K562 (cell line): ENCODE results near the gene ZNF200. TPM values are rescaled to one million over a fixed set of nuclear protein-coding genes. Genes with fewer than 3 reads are reported as not detected.

Experiments used
- BMI1 ChIP-seq: fragments of 150-350 bp; IDR thresholded peaks from 2 replicates; pipeline ENCODE4 v1.6.1; 2014; ENCODE audit warnings: low read length
- EZH2 ChIP-seq: IDR thresholded peaks from 2 replicates; pipeline ENCODE4 v1.6.1; 2012; ENCODE audit warnings: low read depth, mild to moderate bottlenecking, inconsistent platforms, low read length, borderline replicate concordance
- GABPB1 ChIP-seq: sonication (generic); formaldehyde crosslinking; IDR thresholded peaks from 2 replicates; pipeline ENCODE4 v1.8.0; 2022; ENCODE audit warnings: mild to moderate bottlenecking, missing genetic modification reagents
- HMGN3 ChIP-seq: IDR thresholded peaks from 2 replicates; pipeline ENCODE4 v1.6.1; 2011; ENCODE audit warnings: borderline replicate concordance, low read depth, mild to moderate bottlenecking, mixed read lengths, low read length; ENCODE audit not compliant: insufficient read length; ENCODE audit errors: extremely low read depth
- PCBP2 ChIP-seq: fragments of 200-400 bp; formaldehyde crosslinking; IDR thresholded peaks from 2 replicates; pipeline ENCODE4 v1.6.1; 2018; ENCODE audit warnings: low read length, low read depth, mild to moderate bottlenecking, moderate library complexity; ENCODE audit not compliant: poor library complexity, severe bottlenecking
- SIX5 ChIP-seq, 2 experiments: IDR thresholded peaks; 2 replicates each; pipeline ENCODE4 v1.6.1; 2011; ENCODE audit warnings: low read length in 2 of 2, borderline replicate concordance in 1 of 2, low read depth in 1 of 2, mild to moderate bottlenecking in 1 of 2, moderate library complexity in 1 of 2; ENCODE audit not compliant: insufficient read depth in 1 of 2
- ZNF354B ChIP-seq: fragments of 250-450 bp; sonication (Bioruptor Pico); IDR thresholded peaks from 2 replicates; pipeline ENCODE4 v1.4.0; 2020
- ZNF561 ChIP-seq: fragments of 450-650 bp; formaldehyde crosslinking; conservative IDR thresholded peaks from 2 replicates; pipeline ENCODE4 v1.4.0; 2020; ENCODE audit warnings: mild to moderate bottlenecking, moderate library complexity
- ZNF830 ChIP-seq: fragments of 250-450 bp; sonication (Bioruptor Pico); IDR thresholded peaks from 2 replicates; pipeline ENCODE4 v1.5.0; 2021; ENCODE audit warnings: mild to moderate bottlenecking
- polyA plus RNA-seq, 8 experiments: library from polyadenylated mRNA; depleted of rRNA in 4 of 8; stranded (reverse) in 5 of 8; unstranded in 3 of 8; fragments of >200 nt; fragmentation: Nextera tagmentation in 2 of 8; fragmentation: Illumina TruSeq in 1 of 8; extraction: Ambion mirVana in 2 of 8; extraction: Trizol in 1 of 8; gene quantifications; 2 replicates each; pipeline versions ENCODE4 v1.2.1 to v1.2.3, GENCODE V29; 2011 to 2014; ENCODE audit warnings: inconsistent platforms in 1 of 8, missing spikeins in 1 of 8
- total RNA-seq, 7 experiments: library from RNA; depleted of rRNA in 6 of 7; stranded (reverse); fragments of >200 nt in 6 of 7; fragmentation: Illumina TruSeq in 2 of 7; extraction: Trizol in 2 of 7; gene quantifications; 2 replicates each; pipeline versions ENCODE4 v1.2.1 to v1.2.3, GENCODE V29; 2011 to 2021; ENCODE audit warnings: low replicate concordance in 1 of 7
- TF ChIP-seq, protein P1 (sequence below): sonication (generic); formaldehyde crosslinking; IDR thresholded peaks from 2 replicates; pipeline ENCODE4 v1.8.1; 2023; ENCODE audit warnings: missing genetic modification reagents, mild to moderate bottlenecking, borderline replicate concordance
- TF ChIP-seq, protein P2 (sequence below): sonication (generic); formaldehyde crosslinking; IDR thresholded peaks from 2 replicates; pipeline ENCODE4 v1.8.1; 2023; ENCODE audit warnings: mild to moderate bottlenecking, missing genetic modification reagents, moderate library complexity
- TF ChIP-seq, protein P3 (sequence below), 3 experiments: fragments of 200-800 bp in 1 of 3; fragments of 250-450 bp in 1 of 3; fragments of 450-650 bp in 1 of 3; sonication (Bioruptor Pico) in 1 of 3; sonication (Bioruptor generic) in 1 of 3; formaldehyde crosslinking in 1 of 3; IDR thresholded peaks; 2 replicates each; pipeline versions ENCODE4 v1.6.1 to v1.8.0; 2016 to 2022; ENCODE audit warnings: mild to moderate bottlenecking in 2 of 3, missing genetic modification characterization in 2 of 3, missing compliant biosample characterization in 1 of 3, moderate library complexity in 1 of 3
- TF ChIP-seq, protein P4 (sequence below): IDR thresholded peaks from 2 replicates; pipeline ENCODE4 v1.6.1; 2012; ENCODE audit warnings: low read depth, low read length, improper control_type of control experiment, borderline replicate concordance

ZNF200 gene
- total and polyA plus RNA-seq, 9 of the 15 experiments (the other 6 are each of a cell fraction or from before 2014, with no cell fraction given): 4.8 to 14.5 (median 9.2) TPM

- TF ChIP-seq, protein P1, sequence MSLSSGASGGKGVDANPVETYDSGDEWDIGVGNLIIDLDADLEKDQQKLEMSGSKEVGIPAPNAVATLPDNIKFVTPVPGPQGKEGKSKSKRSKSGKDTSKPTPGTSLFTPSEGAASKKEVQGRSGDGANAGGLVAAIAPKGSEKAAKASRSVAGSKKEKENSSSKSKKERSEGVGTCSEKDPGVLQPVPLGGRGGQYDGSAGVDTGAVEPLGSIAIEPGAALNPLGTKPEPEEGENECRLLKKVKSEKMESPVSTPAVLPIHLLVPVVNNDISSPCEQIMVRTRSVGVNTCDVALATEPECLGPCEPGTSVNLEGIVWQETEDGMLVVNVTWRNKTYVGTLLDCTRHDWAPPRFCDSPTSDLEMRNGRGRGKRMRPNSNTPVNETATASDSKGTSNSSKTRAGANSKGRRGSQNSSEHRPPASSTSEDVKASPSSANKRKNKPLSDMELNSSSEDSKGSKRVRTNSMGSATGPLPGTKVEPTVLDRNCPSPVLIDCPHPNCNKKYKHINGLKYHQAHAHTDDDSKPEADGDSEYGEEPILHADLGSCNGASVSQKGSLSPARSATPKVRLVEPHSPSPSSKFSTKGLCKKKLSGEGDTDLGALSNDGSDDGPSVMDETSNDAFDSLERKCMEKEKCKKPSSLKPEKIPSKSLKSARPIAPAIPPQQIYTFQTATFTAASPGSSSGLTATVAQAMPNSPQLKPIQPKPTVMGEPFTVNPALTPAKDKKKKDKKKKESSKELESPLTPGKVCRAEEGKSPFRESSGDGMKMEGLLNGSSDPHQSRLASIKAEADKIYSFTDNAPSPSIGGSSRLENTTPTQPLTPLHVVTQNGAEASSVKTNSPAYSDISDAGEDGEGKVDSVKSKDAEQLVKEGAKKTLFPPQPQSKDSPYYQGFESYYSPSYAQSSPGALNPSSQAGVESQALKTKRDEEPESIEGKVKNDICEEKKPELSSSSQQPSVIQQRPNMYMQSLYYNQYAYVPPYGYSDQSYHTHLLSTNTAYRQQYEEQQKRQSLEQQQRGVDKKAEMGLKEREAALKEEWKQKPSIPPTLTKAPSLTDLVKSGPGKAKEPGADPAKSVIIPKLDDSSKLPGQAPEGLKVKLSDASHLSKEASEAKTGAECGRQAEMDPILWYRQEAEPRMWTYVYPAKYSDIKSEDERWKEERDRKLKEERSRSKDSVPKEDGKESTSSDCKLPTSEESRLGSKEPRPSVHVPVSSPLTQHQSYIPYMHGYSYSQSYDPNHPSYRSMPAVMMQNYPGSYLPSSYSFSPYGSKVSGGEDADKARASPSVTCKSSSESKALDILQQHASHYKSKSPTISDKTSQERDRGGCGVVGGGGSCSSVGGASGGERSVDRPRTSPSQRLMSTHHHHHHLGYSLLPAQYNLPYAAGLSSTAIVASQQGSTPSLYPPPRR: no peak
- TF ChIP-seq BMI1 (no peak), PCBP2 (no peak), EZH2 (no peak), ZNF561 (CRISPR knock-in tag) (no peak), HMGN3 (peak; percentile 85), ZNF830 (CRISPR knock-in tag) (no peak), GABPB1 (CRISPR knock-in tag) (peak; percentile 76), ZNF354B (CRISPR knock-in tag) (no peak), SIX5 (IDR thresholded peaks at IDR 0.05; ENCODE audit: borderline replicate concordance in 1 of 2, insufficient read depth in 1 of 2, low read depth in 1 of 2, low read length in 2 of 2) (no peak)
- TF ChIP-seq, protein P2, sequence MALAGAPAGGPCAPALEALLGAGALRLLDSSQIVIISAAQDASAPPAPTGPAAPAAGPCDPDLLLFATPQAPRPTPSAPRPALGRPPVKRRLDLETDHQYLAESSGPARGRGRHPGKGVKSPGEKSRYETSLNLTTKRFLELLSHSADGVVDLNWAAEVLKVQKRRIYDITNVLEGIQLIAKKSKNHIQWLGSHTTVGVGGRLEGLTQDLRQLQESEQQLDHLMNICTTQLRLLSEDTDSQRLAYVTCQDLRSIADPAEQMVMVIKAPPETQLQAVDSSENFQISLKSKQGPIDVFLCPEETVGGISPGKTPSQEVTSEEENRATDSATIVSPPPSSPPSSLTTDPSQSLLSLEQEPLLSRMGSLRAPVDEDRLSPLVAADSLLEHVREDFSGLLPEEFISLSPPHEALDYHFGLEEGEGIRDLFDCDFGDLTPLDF (CRISPR knock-in tag): peak; percentile 68
- TF ChIP-seq, protein P3, sequence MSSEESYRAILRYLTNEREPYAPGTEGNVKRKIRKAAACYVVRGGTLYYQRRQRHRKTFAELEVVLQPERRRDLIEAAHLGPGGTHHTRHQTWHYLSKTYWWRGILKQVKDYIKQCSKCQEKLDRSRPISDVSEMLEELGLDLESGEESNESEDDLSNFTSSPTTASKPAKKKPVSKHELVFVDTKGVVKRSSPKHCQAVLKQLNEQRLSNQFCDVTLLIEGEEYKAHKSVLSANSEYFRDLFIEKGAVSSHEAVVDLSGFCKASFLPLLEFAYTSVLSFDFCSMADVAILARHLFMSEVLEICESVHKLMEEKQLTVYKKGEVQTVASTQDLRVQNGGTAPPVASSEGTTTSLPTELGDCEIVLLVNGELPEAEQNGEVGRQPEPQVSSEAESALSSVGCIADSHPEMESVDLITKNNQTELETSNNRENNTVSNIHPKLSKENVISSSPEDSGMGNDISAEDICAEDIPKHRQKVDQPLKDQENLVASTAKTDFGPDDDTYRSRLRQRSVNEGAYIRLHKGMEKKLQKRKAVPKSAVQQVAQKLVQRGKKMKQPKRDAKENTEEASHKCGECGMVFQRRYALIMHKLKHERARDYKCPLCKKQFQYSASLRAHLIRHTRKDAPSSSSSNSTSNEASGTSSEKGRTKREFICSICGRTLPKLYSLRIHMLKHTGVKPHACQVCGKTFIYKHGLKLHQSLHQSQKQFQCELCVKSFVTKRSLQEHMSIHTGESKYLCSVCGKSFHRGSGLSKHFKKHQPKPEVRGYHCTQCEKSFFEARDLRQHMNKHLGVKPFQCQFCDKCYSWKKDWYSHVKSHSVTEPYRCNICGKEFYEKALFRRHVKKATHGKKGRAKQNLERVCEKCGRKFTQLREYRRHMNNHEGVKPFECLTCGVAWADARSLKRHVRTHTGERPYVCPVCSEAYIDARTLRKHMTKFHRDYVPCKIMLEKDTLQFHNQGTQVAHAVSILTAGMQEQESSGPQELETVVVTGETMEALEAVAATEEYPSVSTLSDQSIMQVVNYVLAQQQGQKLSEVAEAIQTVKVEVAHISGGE (CRISPR knock-in tag; IDR thresholded peaks at IDR 0.05): no peak
- TF ChIP-seq, protein P4, sequence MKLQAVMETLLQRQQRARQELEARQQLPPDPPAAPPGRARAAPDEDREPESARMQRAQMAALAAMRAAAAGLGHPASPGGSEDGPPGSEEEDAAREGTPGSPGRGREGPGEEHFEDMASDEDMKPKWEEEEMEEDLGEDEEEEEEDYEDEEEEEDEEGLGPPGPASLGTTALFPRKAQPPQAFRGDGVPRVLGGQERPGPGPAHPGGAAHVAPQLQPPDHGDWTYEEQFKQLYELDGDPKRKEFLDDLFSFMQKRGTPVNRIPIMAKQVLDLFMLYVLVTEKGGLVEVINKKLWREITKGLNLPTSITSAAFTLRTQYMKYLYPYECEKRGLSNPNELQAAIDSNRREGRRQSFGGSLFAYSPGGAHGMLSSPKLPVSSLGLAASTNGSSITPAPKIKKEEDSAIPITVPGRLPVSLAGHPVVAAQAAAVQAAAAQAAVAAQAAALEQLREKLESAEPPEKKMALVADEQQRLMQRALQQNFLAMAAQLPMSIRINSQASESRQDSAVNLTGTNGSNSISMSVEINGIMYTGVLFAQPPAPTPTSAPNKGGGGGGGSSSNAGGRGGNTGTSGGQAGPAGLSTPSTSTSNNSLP: no peak
Measured at GRCh38 chr16:3264137-3265036, 29.4 kb upstream of the ZNF200 start (continued).
